ENCODE results near the gene SLC39A11.

Gene SLC39A11

DNA sequence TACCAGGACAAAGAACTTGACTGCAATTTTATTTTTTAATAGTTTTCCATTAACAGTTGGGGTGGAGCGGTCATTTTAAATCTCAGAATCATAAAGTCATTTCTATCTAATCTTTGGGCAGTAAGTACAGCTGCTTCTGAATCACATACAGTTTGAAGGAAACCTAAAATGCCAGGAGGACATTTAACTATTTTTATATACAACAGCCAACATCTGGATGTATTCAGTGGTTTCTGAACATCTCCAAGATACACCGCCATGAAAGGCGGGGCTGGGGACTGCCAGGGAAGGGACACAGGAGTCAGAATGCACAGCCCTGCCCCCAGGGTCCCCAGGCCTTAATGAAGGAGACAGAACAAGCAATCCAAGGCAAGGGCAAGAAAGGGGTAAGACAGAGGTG is 392.3 kb downstream of the SLC39A11 start:
- no peak for DNase-seq

GRCh38 chr17:72699545-72699944 is 392.9 kb downstream of the SLC39A11 start:
- Histone ChIP-seq H3K27ac (no peak overlapping the region), H3K36me3 (replicated peaks) (no peaks in the 10 kb centered on the region), H3K4me3 (ENCODE audit: low read depth, low read length) (no peak overlapping the region), H3K27me3 (replicated peaks) (no peaks in the 10 kb centered on the region)
- TF ChIP-seq, protein P1, sequence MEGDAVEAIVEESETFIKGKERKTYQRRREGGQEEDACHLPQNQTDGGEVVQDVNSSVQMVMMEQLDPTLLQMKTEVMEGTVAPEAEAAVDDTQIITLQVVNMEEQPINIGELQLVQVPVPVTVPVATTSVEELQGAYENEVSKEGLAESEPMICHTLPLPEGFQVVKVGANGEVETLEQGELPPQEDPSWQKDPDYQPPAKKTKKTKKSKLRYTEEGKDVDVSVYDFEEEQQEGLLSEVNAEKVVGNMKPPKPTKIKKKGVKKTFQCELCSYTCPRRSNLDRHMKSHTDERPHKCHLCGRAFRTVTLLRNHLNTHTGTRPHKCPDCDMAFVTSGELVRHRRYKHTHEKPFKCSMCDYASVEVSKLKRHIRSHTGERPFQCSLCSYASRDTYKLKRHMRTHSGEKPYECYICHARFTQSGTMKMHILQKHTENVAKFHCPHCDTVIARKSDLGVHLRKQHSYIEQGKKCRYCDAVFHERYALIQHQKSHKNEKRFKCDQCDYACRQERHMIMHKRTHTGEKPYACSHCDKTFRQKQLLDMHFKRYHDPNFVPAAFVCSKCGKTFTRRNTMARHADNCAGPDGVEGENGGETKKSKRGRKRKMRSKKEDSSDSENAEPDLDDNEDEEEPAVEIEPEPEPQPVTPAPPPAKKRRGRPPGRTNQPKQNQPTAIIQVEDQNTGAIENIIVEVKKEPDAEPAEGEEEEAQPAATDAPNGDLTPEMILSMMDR (IDR thresholded peaks at IDR 0.05; ENCODE audit: low read depth, low read length, missing control alignments), result no peak
- no peak for DNase-seq
- in situ Hi-C loops (cut with HindIII; ENCODE audit: low pct_ligation_motif_present, low sequenced_read_pairs), result no loop called here

More for the DNA sequence above, 392.3 kb downstream of the SLC39A11 start:
- in situ Hi-C loops (cut with HindIII; ENCODE audit: low pct_ligation_motif_present, low sequenced_read_pairs), result no loop called here
- H3K36me3 ChIP-seq (replicated peaks), result no peaks in the 10 kb centered on the region
- H3K4me3 ChIP-seq (ENCODE audit: low read depth, low read length), result no peak overlapping the region
- TF ChIP-seq, protein P1 (IDR thresholded peaks at IDR 0.05; ENCODE audit: low read depth, low read length, missing control alignments), result no peak
- no peaks in the 10 kb centered on the region for H3K27me3 ChIP-seq (replicated peaks)
- no peak overlapping the region for H3K27ac ChIP-seq

GRCh38 chr17:72697602-72698146 is 394.8 kb downstream of the SLC39A11 start:
- in situ Hi-C loops (cut with HindIII; ENCODE audit: low pct_ligation_motif_present, low sequenced_read_pairs), result no loop called here
- no peak overlapping the region for H3K27ac ChIP-seq
- no peak overlapping the region for H3K4me3 ChIP-seq (ENCODE audit: low read depth, low read length)
- no peak for DNase-seq
- TF ChIP-seq, protein P1 (IDR thresholded peaks at IDR 0.05; ENCODE audit: low read depth, low read length, missing control alignments), result peak; percentile 37
- no peaks in the 10 kb centered on the region for H3K36me3 ChIP-seq (replicated peaks)
- no peaks in the 10 kb centered on the region for H3K27me3 ChIP-seq (replicated peaks)

GRCh38 chr17:72696721-72697120 is 395.8 kb downstream of the SLC39A11 start:
- no peak overlapping the region for H3K27ac ChIP-seq
- no peak for DNase-seq
- in situ Hi-C loops (cut with HindIII; ENCODE audit: low pct_ligation_motif_present, low sequenced_read_pairs), result no loop called here
- no peaks in the 10 kb centered on the region for H3K36me3 ChIP-seq (replicated peaks)
- H3K27me3 ChIP-seq (replicated peaks), result no peaks in the 10 kb centered on the region
- TF ChIP-seq, protein P1 (IDR thresholded peaks at IDR 0.05; ENCODE audit: low read depth, low read length, missing control alignments), result no peak
- no peak overlapping the region for H3K4me3 ChIP-seq (ENCODE audit: low read depth, low read length)

DNA sequence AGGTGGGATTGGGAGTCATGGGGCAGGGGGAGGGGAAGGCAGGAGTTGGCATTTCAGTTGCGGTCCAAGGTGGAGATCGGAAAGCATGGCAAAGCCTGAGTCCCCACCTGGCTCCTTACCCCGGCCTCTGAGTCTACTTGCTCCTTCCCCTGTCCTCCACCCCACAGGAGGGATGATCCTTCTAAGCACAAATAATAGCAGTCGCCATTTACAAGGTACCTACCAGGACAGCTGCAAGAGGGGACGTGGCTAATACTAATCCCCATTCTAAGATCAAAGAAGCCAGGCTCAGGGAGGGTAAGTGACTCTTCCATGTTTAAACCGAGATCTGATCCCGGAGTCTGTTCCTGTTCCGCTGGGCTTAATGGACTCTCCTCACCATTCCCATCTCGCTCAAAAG is 396.3 kb downstream of the SLC39A11 start:
- no peak overlapping the region for H3K27ac ChIP-seq
- in situ Hi-C loops (cut with HindIII; ENCODE audit: low pct_ligation_motif_present, low sequenced_read_pairs), result no loop called here
- H3K4me3 ChIP-seq (ENCODE audit: low read depth, low read length), result no peak overlapping the region
- no peaks in the 10 kb centered on the region for H3K27me3 ChIP-seq (replicated peaks)
- no peak for DNase-seq
- no peaks in the 10 kb centered on the region for H3K36me3 ChIP-seq (replicated peaks)
- TF ChIP-seq, protein P1 (IDR thresholded peaks at IDR 0.05; ENCODE audit: low read depth, low read length, missing control alignments), result no peak

DNA sequence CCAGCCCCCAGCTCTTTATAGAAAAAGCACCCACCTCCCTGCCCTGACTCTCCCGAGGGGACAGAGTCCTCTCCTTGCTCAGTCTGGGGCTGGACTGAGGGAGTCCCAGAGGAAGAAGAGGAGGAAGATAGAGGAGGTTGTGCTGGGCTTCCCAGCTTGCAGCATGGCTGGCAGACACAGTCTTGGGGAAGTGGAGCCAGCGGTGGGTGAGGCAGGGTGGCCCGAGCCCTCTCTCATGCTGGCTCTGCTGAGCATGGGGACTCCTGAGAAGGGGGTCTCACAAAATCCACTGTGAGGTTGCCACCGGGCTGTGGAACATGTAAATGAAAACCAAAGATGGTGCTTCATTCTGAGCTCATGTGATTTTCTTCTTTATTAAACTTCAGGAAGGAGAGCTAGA is 398.5 kb downstream of the SLC39A11 start:
- TF ChIP-seq, protein P1 (IDR thresholded peaks at IDR 0.05; ENCODE audit: low read depth, low read length, missing control alignments), result no peak
- Histone ChIP-seq H3K27ac (no peak overlapping the region), H3K27me3 (replicated peaks) (no peaks in the 10 kb centered on the region), H3K36me3 (replicated peaks) (no peaks in the 10 kb centered on the region), H3K4me3 (ENCODE audit: low read depth, low read length) (no peak overlapping the region)
- DNase-seq, result no peak
- in situ Hi-C loops (cut with HindIII; ENCODE audit: low pct_ligation_motif_present, low sequenced_read_pairs), result no loop called here
